GM12875 (cell line): Measurements from ENCODE around the gene CRISP1.

ENCODE experiments used
- H3K4me3 ChIP-seq: one replicate; pipeline ENCODE4 v1.5.1; 2011; ENCODE audit warnings: low read depth, low read length, control low read depth
- TF ChIP-seq, protein P1 (sequence below): IDR thresholded peaks from 2 replicates; pipeline ENCODE4 v1.5.1; 2011; ENCODE audit warnings: low read depth, mild to moderate bottlenecking, control low read depth, inconsistent platforms, low read length, moderate library complexity, borderline replicate concordance; ENCODE audit not compliant: insufficient read depth

The CRISP1 gene, protein sequence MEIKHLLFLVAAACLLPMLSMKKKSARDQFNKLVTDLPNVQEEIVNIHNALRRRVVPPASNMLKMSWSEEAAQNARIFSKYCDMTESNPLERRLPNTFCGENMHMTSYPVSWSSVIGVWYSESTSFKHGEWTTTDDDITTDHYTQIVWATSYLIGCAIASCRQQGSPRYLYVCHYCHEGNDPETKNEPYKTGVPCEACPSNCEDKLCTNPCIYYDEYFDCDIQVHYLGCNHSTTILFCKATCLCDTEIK

DNA sequence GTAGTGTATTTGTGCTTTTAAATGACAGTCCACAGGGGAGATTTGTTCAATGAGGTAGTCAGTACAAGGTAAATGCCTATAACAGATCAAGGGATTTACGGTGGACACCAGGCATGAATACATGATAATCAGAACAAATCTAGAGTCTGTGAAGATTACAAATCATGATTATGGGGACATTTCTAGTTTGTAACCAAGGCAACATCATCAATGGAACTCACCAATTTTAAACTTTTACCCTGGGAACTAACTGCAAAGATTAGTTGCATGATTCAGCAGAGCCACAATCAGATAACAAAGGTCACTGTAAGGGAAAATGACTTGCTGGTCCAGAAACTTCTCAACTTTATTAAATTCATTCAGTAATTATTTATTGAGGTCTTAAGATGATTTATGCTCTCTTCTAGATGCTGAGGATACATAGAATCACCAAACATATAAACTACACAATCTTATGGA lies at the start of gene CRISP1:
CRISP1 (minus strand) TSS at position 51 of the 459 bp plus-strand sequence. CDS start 9,135 bp downstream, outside the sequence.
- TF ChIP-seq, protein P1, sequence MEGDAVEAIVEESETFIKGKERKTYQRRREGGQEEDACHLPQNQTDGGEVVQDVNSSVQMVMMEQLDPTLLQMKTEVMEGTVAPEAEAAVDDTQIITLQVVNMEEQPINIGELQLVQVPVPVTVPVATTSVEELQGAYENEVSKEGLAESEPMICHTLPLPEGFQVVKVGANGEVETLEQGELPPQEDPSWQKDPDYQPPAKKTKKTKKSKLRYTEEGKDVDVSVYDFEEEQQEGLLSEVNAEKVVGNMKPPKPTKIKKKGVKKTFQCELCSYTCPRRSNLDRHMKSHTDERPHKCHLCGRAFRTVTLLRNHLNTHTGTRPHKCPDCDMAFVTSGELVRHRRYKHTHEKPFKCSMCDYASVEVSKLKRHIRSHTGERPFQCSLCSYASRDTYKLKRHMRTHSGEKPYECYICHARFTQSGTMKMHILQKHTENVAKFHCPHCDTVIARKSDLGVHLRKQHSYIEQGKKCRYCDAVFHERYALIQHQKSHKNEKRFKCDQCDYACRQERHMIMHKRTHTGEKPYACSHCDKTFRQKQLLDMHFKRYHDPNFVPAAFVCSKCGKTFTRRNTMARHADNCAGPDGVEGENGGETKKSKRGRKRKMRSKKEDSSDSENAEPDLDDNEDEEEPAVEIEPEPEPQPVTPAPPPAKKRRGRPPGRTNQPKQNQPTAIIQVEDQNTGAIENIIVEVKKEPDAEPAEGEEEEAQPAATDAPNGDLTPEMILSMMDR, result no peak
- H3K4me3 ChIP-seq, result no peak within 1 kb of the TSS

DNA sequence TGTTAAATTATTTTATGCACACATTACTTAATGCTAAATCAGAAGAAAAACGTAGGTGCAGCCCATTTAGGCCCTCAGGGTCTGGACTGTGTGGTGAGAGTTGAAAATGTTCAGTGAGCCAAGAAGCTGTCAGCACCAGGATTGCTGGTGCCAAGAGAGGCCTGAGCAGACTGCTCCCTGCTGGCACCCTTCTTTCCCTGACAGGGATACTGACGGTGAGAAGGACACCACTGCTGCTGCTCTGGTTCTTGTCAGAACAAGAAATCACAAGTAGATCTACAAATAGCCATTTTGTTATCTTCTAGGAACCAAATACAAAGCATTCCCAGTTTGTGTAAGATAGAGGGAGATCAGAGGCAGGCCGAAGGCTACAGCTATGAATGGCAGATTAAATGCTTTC lies 48.7 kb upstream of the CRISP1 start:
- no peak overlapping the region for H3K4me3 ChIP-seq
- TF ChIP-seq, protein P1, result no peak

DNA sequence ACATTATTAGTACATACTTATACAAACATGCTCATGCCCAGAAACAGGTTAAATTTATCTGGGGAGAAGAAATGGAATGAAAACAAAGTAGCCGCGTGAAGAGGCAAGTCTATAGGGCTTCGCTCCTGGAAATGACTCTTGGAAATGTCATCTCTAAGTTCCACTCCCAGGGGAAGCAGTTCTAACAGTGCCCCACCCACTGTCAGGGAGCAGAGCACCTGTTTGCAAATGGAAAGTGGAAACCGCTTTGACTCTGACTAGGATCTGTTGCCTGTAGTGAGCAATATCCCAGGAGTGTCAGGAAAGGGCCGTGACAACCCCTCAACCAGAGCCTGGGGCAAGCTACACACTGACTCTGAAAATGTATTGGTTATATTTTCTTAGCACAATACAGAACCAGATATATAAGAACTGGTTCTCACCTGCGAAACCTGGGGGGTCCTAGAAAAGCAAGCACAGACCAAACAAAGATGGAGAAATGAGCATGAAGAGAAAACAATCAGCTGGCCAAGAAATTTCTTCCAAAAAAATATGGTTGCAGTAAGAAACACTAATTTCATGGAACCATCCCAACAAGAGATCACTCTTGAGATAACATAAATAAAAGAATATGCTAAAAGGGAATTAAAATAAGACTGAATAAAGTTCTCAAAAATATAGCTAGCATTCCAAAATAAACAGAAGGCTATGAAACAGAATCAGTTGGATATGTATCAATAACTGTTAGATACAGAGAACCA lies 47.5 kb upstream of the CRISP1 start:
- TF ChIP-seq, protein P1, result no peak
- H3K4me3 ChIP-seq, result no peak overlapping the region

DNA sequence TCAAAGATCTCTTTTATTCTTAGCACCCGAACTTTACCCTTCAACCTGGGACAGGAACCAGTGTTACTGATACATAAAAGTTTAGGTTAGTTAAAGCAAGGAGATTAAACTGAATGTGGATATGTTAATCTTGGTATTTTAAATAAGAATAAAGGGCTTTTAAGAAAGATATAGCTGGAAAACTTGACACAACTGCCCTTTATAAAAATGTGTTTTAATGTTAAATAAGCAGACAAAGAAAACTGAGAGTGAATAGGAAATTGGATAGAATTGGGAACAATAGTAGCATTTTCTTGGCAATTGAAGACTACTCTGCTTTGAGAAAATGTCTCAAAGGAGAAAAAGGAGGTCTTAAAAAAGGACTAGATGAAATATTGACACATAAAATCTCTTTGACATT lies 45.9 kb upstream of the CRISP1 start:
- TF ChIP-seq, protein P1, result no peak
- H3K4me3 ChIP-seq, result no peak overlapping the region

DNA sequence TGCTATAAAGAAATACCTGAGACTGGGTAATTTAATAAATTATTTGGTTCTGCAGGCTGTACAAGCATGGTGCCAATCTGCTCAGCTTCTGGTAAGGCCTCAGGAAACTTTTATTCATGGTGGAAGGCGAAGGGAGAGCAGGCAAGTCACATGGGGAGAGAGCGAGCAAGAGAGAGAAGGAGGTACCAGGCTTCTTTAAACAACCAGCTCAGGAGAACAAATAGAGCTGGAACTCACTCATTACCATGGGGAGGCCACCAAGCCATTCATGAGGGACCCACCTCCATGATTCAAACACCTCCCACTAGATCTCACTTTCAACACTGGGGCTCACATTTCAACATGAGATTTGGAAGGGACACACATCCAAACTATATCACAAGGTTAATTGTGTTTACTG lies 44.9 kb upstream of the CRISP1 start:
- TF ChIP-seq, protein P1, result no peak
- no peak overlapping the region for H3K4me3 ChIP-seq

DNA sequence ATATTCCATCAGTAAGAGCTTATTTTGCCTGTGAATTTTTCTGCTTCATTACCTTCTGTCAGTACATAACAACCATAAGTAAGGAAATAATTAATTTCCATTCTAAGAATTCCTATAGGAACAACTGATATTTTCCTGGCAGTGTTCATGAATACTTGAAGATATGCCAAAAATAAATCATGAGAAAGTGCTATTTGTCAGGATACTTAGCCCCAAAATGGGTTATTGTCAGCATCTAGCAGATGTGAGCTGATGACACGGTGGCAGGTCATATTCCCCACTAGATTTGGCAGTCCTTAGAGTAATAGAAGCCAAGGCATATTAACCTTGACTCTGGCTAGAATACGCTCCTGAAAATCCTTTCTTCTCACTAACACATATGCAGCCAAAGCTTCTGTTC lies 43.2 kb upstream of the CRISP1 start:
- no peak overlapping the region for H3K4me3 ChIP-seq
- TF ChIP-seq, protein P1, result no peak

DNA sequence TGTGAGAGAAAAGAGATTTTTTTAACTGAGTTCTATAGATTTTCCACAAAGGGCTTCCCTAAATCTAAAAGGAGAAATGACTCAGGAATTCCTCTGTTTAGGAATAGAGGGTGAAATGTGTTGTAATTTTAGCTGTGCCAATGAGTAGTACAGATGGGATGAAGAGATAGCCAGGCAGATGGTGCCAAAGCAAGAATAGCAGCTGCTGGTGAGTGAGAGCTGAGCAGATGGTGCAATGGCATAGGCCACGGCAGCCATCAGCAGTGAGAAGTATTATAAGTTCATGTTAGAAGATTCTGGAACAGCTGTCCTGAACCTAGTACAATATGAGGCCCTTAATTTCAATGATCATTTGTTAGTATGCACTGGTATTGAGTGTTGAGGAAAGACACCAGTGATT lies 40.2 kb upstream of the CRISP1 start:
- no peak overlapping the region for H3K4me3 ChIP-seq
- TF ChIP-seq, protein P1, result no peak
